ENCODE measurements around the gene PTOV1. TPM values are rescaled to one million over a fixed set of nuclear protein-coding genes. Genes with fewer than 3 reads are reported as not detected.

Gene PTOV1
- total and polyA plus RNA-seq, 10 of the 15 experiments (the other 5 are each of a cell fraction or from before 2014, with no cell fraction given), result 3.2 to 83.5 (median 22.3) TPM

- 19% methylated on average over 49 of the region's 69 CpGs for WGBS (ENCODE audit: insufficient coverage, insufficient replicate concordance, low lambda C conversion rate, missing lambda C conversion rate)
- POLR2A ChIA-PET, result interaction anchor here (0.6 to 1.5 kb wide), 13 partner anchors 10 to 528 kb away, joined by 3 to 6 read pairs (median 4); partner anchors contain the start of genes AKT1S1, ATF5, NUP62 and PNKP
- Histone ChIP-seq H3K27me3 (replicated peaks in 1 of 2; ENCODE audit: control insufficient read depth in 2 of 2, insufficient read depth in 2 of 2, low read length in 1 of 2) (no peaks in the 10 kb centered on the region), H3K9me3 (replicated peaks; ENCODE audit: control insufficient read depth, insufficient read depth, low read length) (no peaks in the 10 kb centered on the region; the same call in 2 of the 3 replicates), H3K9ac (ENCODE audit: control insufficient read depth, insufficient read depth, low read length) (no peak overlapping the region), H3K79me2 (ENCODE audit: control insufficient read depth, insufficient read depth, low read length) (peaks cover 36% of the 10 kb centered on the region), H3K4me2 (ENCODE audit: control insufficient read depth, insufficient read depth) (peak overlapping the region; percentile 84), H4K20me1 (ENCODE audit: control insufficient read depth, insufficient read depth) (no peaks in the 10 kb centered on the region), H2AFZ (ENCODE audit: control insufficient read depth, low read depth, low read length) (peak overlapping the region; percentile 63), H3K4me3 (peak overlapping the region; percentile 53; the same call in 1 of the 2 replicates), H3K36me3 (ENCODE audit: control insufficient read depth in 2 of 2, insufficient read depth in 2 of 2, low read length in 1 of 2) (peaks cover 0 to 9% of the 10 kb centered on the region in 2 experiments; a peak in 3 of 4 replicates), H3K27ac (ENCODE audit: control insufficient read depth, insufficient read depth) (peak overlapping the region; percentile 18; the same call in 1 of the 2 replicates), H3K4me1 (ENCODE audit: control insufficient read depth, insufficient read depth, low read length) (peaks cover 33% of the 10 kb centered on the region)
- SMC1A ChIA-PET (ENCODE audit: uncharacterized antibody, unreplicated experiment), result interaction anchor here (0.8 to 7.3 kb wide), 4 partner anchors 12 to 38 kb away, joined by 4 to 78 read pairs (median 10); partner anchors contain the start of genes ATF5 and NUP62
- BruUV-seq (replicated peaks), result TSS peak; percentile 1
- RAD21 ChIA-PET (ENCODE audit: unreplicated experiment), result interaction anchor here (0.7 to 2.5 kb wide), 6 partner anchors 15 to 124 kb away, joined by 3 to 14 read pairs (median 4); partner anchors contain the start of genes AP2A1, ATF5 and NUP62
- DNase-seq (ENCODE audit: low read depth, low spot score), result no peak
- in situ Hi-C loops (cut with MboI) (loop anchor here (25.0 kb wide), 1 partner anchor 1253 kb away; the partner anchor contains the start of genes CA11 and DBP), intact Hi-C loops (cut with micrococcal nuclease; ENCODE audit: unreplicated experiment) (loop anchor here (1.0 kb wide), 1 partner anchor 13 kb away; the partner anchor contains the start of genes AKT1S1 and TBC1D17)
- no peak for FAIRE-seq
- CTCF ChIA-PET, result interaction anchor here (0.6 to 1.4 kb wide), 11 partner anchors 14 to 91 kb away, joined by 3 to 7 read pairs (median 4); partner anchors contain the start of genes AKT1S1, ATF5, NUP62 and TBC1D17
- peak; percentile 55 for ATAC-seq
- TF ChIP-seq CHD1 (IDR thresholded peaks at IDR 0.05; ENCODE audit: low read depth, low read length), result no peak
- peak; percentile 59; the same call in 1 of the 2 replicates for TF ChIP-seq BACH1 (IDR thresholded peaks at IDR 0.05; ENCODE audit: borderline replicate concordance)
- no peak for TF ChIP-seq POU2F2 (IDR thresholded peaks at IDR 0.05; ENCODE audit: borderline replicate concordance, low read depth, low read length)
- TF ChIP-seq E4F1 (IDR thresholded peaks at IDR 0.05; ENCODE audit: borderline replicate concordance, partially characterized antibody), result no peak
- TF ChIP-seq, protein P1, sequence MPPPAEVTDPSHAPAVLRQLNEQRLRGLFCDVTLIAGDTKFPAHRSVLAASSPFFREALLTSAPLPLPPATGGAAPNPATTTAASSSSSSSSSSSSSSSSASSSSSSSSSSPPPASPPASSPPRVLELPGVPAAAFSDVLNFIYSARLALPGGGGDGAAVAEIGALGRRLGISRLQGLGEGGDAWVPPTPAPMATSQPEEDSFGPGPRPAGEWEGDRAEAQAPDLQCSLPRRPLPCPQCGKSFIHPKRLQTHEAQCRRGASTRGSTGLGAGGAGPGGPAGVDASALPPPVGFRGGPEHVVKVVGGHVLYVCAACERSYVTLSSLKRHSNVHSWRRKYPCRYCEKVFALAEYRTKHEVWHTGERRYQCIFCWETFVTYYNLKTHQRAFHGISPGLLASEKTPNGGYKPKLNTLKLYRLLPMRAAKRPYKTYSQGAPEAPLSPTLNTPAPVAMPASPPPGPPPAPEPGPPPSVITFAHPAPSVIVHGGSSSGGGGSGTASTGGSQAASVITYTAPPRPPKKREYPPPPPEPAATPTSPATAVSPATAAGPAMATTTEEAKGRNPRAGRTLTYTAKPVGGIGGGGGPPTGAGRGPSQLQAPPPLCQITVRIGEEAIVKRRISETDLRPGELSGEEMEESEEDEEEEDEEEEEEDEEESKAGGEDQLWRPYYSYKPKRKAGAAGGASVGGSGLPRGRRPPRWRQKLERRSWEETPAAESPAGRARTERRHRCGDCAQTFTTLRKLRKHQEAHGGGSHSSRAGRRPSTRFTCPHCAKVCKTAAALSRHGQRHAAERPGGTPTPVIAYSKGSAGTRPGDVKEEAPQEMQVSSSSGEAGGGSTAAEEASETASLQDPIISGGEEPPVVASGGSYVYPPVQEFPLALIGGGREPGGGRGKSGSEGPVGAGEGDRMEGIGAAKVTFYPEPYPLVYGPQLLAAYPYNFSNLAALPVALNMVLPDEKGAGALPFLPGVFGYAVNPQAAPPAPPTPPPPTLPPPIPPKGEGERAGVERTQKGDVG (CRISPR knock-in tag; IDR thresholded peaks at IDR 0.05), result no peak
- TF ChIP-seq NR2F1 (conservative IDR thresholded peaks at IDR 0.05), result 0 out of 2 replicates have a peak, but pooled peaks have one; percentile 2
- peak; percentile 82 to 96 for TF ChIP-seq BHLHE40 (IDR thresholded peaks at IDR 0.05; ENCODE audit: borderline replicate concordance in 1 of 2, low read depth in 2 of 2, low read length in 1 of 2)
- TF ChIP-seq POLR2AphosphoS2 (IDR thresholded peaks at IDR 0.05; ENCODE audit: low read depth, low read length), result peak; percentile 60
- no peak for TF ChIP-seq RELB (IDR thresholded peaks at IDR 0.05; ENCODE audit: low read depth)
- TF ChIP-seq NR2C1 (IDR thresholded peaks at IDR 0.05), result no peak
Observed at GRCh38 chr19:49890349-49891311, 39.7 kb downstream of the PTOV1 start.

All from GM12878 (cell line).